ENCODE data around the gene BBS9.

BBS9 gene

GRCh38 chr7:33601884-33602283, 472.5 kb downstream of the BBS9 start:
- H3K4me1 ChIP-seq (ENCODE audit: insufficient read depth, low read length, poor library complexity, severe bottlenecking) = no peaks in the 10 kb centered on the region
- no peak overlapping the region for H3K4me3 ChIP-seq (ENCODE audit: low read length, poor library complexity, severe bottlenecking)
- H3K9me3 ChIP-seq (ENCODE audit: insufficient read depth, low read depth, low read length) = no peaks in the 10 kb centered on the region
- H3K79me2 ChIP-seq (ENCODE audit: insufficient read depth, low read length) = no peaks in the 10 kb centered on the region
- TF ChIP-seq EZH2phosphoT487 (IDR thresholded peaks at IDR 0.05; ENCODE audit: borderline replicate concordance) = no peak
- no peak for TF ChIP-seq CTCF (conservative IDR thresholded peaks at IDR 0.05; ENCODE audit: low read length)
- no peak overlapping the region for H3K9ac ChIP-seq (ENCODE audit: low read depth, low read length, poor library complexity, severe bottlenecking)
- H4K20me1 ChIP-seq (ENCODE audit: insufficient read depth, low read length, poor library complexity, severe bottlenecking) = no peaks in the 10 kb centered on the region
- no peak overlapping the region for H2AFZ ChIP-seq (ENCODE audit: low read length)
- H3K4me2 ChIP-seq (ENCODE audit: low read depth, low read length, poor library complexity, severe bottlenecking) = no peak overlapping the region
- no peaks in the 10 kb centered on the region for H3K27me3 ChIP-seq (ENCODE audit: insufficient read depth, low read length, poor library complexity, severe bottlenecking)
- H3F3A ChIP-seq (ENCODE audit: low read depth) = no peaks in the 10 kb centered on the region
- no peaks in the 10 kb centered on the region for H3K36me3 ChIP-seq (ENCODE audit: insufficient read depth, low read length)
- H3K9me2 ChIP-seq (replicated peaks; ENCODE audit: low read depth, low read length) = no peaks in the 10 kb centered on the region

- Histone ChIP-seq H3K27me3 (ENCODE audit: insufficient read depth, low read length, poor library complexity, severe bottlenecking) (no peaks in the 10 kb centered on the region), H3K79me2 (ENCODE audit: insufficient read depth, low read length) (no peaks in the 10 kb centered on the region), H4K20me1 (ENCODE audit: insufficient read depth, low read length, poor library complexity, severe bottlenecking) (no peaks in the 10 kb centered on the region), H3K4me2 (ENCODE audit: low read depth, low read length, poor library complexity, severe bottlenecking) (no peak overlapping the region), H3K9me2 (replicated peaks; ENCODE audit: low read depth, low read length) (no peaks in the 10 kb centered on the region), H3K4me1 (ENCODE audit: insufficient read depth, low read length, poor library complexity, severe bottlenecking) (no peaks in the 10 kb centered on the region), H3F3A (ENCODE audit: low read depth) (no peaks in the 10 kb centered on the region), H3K36me3 (ENCODE audit: insufficient read depth, low read length) (no peaks in the 10 kb centered on the region), H3K9me3 (ENCODE audit: insufficient read depth, low read depth, low read length) (no peaks in the 10 kb centered on the region), H2AFZ (ENCODE audit: low read length) (no peak overlapping the region), H3K4me3 (ENCODE audit: low read length, poor library complexity, severe bottlenecking) (no peak overlapping the region), H3K9ac (ENCODE audit: low read depth, low read length, poor library complexity, severe bottlenecking) (no peak overlapping the region)
- TF ChIP-seq CTCF (conservative IDR thresholded peaks at IDR 0.05; ENCODE audit: low read length) = no peak
- TF ChIP-seq EZH2phosphoT487 (IDR thresholded peaks at IDR 0.05; ENCODE audit: borderline replicate concordance) = no peak
Measured at GRCh38 chr7:33604056-33604455, 474.7 kb downstream of the BBS9 start.

DNA sequence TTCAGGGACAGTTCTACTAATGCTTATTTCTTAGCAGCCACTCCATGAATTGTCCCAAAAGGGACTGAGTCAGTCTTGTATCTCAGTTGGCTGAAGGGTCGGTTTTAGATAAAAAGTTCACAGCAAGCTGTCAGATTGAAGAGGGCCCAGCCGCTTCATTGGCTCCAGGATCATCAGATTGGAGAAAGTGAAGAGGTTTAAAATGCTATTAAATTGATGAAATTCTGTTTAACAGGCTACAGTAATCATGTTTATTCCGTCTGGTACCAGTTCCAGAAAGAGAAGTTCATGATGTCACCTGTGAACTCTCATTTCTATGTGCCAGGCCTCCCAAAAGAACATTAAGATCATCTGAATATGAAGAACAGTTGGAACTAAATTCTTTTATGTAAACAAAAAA, 481.6 kb downstream of the BBS9 start:
- H3F3A ChIP-seq (ENCODE audit: low read depth) = no peaks in the 10 kb centered on the region
- H3K4me1 ChIP-seq (ENCODE audit: insufficient read depth, low read length, poor library complexity, severe bottlenecking) = no peaks in the 10 kb centered on the region
- H2AFZ ChIP-seq (ENCODE audit: low read length) = no peak overlapping the region
- TF ChIP-seq CTCF (conservative IDR thresholded peaks at IDR 0.05; ENCODE audit: low read length) (no peak), EZH2phosphoT487 (IDR thresholded peaks at IDR 0.05; ENCODE audit: borderline replicate concordance) (no peak)
- H3K9me2 ChIP-seq (replicated peaks; ENCODE audit: low read depth, low read length) = no peaks in the 10 kb centered on the region
- H4K20me1 ChIP-seq (ENCODE audit: insufficient read depth, low read length, poor library complexity, severe bottlenecking) = no peaks in the 10 kb centered on the region
- H3K9me3 ChIP-seq (ENCODE audit: insufficient read depth, low read depth, low read length) = no peaks in the 10 kb centered on the region
- no peaks in the 10 kb centered on the region for H3K27me3 ChIP-seq (ENCODE audit: insufficient read depth, low read length, poor library complexity, severe bottlenecking)
- no peak overlapping the region for H3K9ac ChIP-seq (ENCODE audit: low read depth, low read length, poor library complexity, severe bottlenecking)
- no peak overlapping the region for H3K4me3 ChIP-seq (ENCODE audit: low read length, poor library complexity, severe bottlenecking)
- no peaks in the 10 kb centered on the region for H3K36me3 ChIP-seq (ENCODE audit: insufficient read depth, low read length)
- H3K4me2 ChIP-seq (ENCODE audit: low read depth, low read length, poor library complexity, severe bottlenecking) = no peak overlapping the region
- no peaks in the 10 kb centered on the region for H3K79me2 ChIP-seq (ENCODE audit: insufficient read depth, low read length)

All from Loucy (cell line).